Spleen (tissue), 13 donors: Measurements from ENCODE around the gene ABCA5. TPM values are rescaled to one million over a fixed set of nuclear protein-coding genes. Genes with fewer than 3 reads are reported as not detected.

Source experiments
- DNase-seq: peaks from one replicate; pipeline ENCODE4 v3.0.0-alpha.2; 2020
- H3K27ac ChIP-seq, 8 donors: fragments of 200-600 bp; sonication (generic) in 7 of 8; 1 replicate in 4 of 8; 2 replicates in 4 of 8; pipeline versions ENCODE4 v1.5.0 to v1.8.0; 2016 to 2021; ENCODE audit warnings: inconsistent platforms in 4 of 8, mild to moderate bottlenecking in 4 of 8, moderate library complexity in 1 of 8
- H3K27me3 ChIP-seq, 7 donors: fragments of 200-600 bp; sonication (generic) in 6 of 7; replicated peaks in 1 of 7; 1 replicate in 4 of 7; 2 replicates in 3 of 7; pipeline versions ENCODE4 v1.5.0 to v1.8.0; 2016 to 2021; ENCODE audit warnings: inconsistent platforms in 3 of 7, mild to moderate bottlenecking in 1 of 7
- H3K36me3 ChIP-seq, 6 donors: fragments of 200-600 bp; sonication (generic) in 5 of 6; 1 replicate in 4 of 6; 2 replicates in 2 of 6; pipeline versions ENCODE4 v1.5.0 to v1.8.0; 2016 to 2021; ENCODE audit warnings: inconsistent platforms in 2 of 6
- H3K4me1 ChIP-seq, 6 donors: fragments of 200-600 bp; sonication (generic) in 5 of 6; 1 replicate in 3 of 6; 2 replicates in 3 of 6; pipeline versions ENCODE4 v1.5.0 to v1.8.0; 2016 to 2021; ENCODE audit warnings: inconsistent platforms in 3 of 6
- H3K4me3 ChIP-seq, 8 donors: fragments of 200-600 bp; sonication (generic) in 7 of 8; 1 replicate in 4 of 8; 2 replicates in 4 of 8; pipeline versions ENCODE4 v1.5.0 to v1.8.0; 2016 to 2021; ENCODE audit warnings: inconsistent platforms in 4 of 8, mild to moderate bottlenecking in 4 of 8, moderate library complexity in 2 of 8
- H3K9me3 ChIP-seq, 8 donors: fragments of 200-600 bp; sonication (generic) in 7 of 8; 1 replicate in 4 of 8; 2 replicates in 4 of 8; pipeline versions ENCODE4 v1.5.0 to v1.8.0; 2016 to 2021; ENCODE audit warnings: inconsistent platforms in 4 of 8
- CTCF ChIP-seq, 11 experiments: fragments of 200-600 bp in 7 of 11; fragments of 450-650 bp in 4 of 11; sonication (generic) in 4 of 11; IDR thresholded peaks in 8 of 11; conservative IDR thresholded peaks in 3 of 11; 1 replicate in 7 of 11; 2 replicates in 4 of 11; pipeline versions ENCODE4 v1.4.0 to v1.8.0; 2016 to 2021; ENCODE audit warnings: antibody characterized with exemption in 11 of 11, inconsistent platforms in 4 of 11, mild to moderate bottlenecking in 1 of 11
- POLR2A ChIP-seq, 3 donors: fragments of 450-650 bp; IDR thresholded peaks; one replicate each; pipeline ENCODE4 v1.5.1; 2017; ENCODE audit warnings: antibody characterized with exemption in 3 of 3, mild to moderate bottlenecking in 1 of 3
- POLR2AphosphoS5 ChIP-seq, 3 donors: sonication (generic); formaldehyde crosslinking; IDR thresholded peaks; one replicate each; pipeline ENCODE4 v1.5.1; 2017; ENCODE audit warnings: antibody characterized with exemption in 3 of 3
- WGBS, 5 donors: extraction: QIAGEN DNeasy Blood & Tissue Kit in 3 of 5; methylation state at CpG; one replicate each; pipeline versions ENCODE4 v1.1.5 to v1.1.7; 2013 to 2018; 5-methylcytosine and 5-hydroxymethylcytosine counted together
- intact Hi-C: fragments of 100-400 bp; cut with DNase I; formaldehyde crosslinking; loops from one replicate; pipeline ENCODE4 v1.15.0; 2023; ENCODE audit warnings: low total_unique reads
- long read RNA-seq, 2 donors: transcript quantifications; one replicate each; lab custom pipeline, GENCODE V29; 2026
- polyA plus RNA-seq, 3 donors: library from polyadenylated mRNA; stranded (reverse); fragments of 200-250 nt; gene quantifications; one replicate each; pipeline ENCODE4 v1.2.1, GENCODE V29; 2013
- total RNA-seq, 7 donors: library from RNA; depleted of rRNA in 3 of 7; stranded (reverse); fragments of >200 nt in 3 of 7; fragmentation: NEBNext Ultra II Directional in 4 of 7; extraction: Animal tissue kit (Norgen Biotek cat#: 25700) in 4 of 7; gene quantifications; one replicate each; pipeline versions ENCODE4 v1.1.0 to v1.2.1, GENCODE V29; 2016 to 2021
- donor health status: healthy with polysubstance abuse.
- donor health status: DM: no; HTN: no; CAD: no; lungs with moderate emphysema.
- donor health status: DM: no; HTN: no; CAD: no.
- donor health status: Bipolar disorder and iron deficiency.
- donor health status: healthy.
- donor health status: DM: no; HTN: no; CAD: no.
- donor health status: DM: yes; HTN: yes; CAD: no.

ABCA5 gene
- total RNA-seq (10 to 100 TPM; 22.1 to 43.8 (median 26.1) TPM), polyA plus RNA-seq (10 to 100 TPM in 2 of 3 donors, 1 to 10 TPM in 1; 9.5 to 16.3 (median 10.9) TPM)
- long read RNA-seq, donor 1, result 0 reads
- long read RNA-seq, donor 2, result 0 reads

GRCh38 chr17:69327060-69327831 lies at the start of gene ABCA5:
Gene ABCA5 (minus strand): TSS chr17:69327133. CDS start chr17:69314415, 12,718 bp downstream.
- intact Hi-C loops, result no loop called here
- H3K36me3 ChIP-seq, result no peaks in the 10 kb centered on the region
- H3K27ac ChIP-seq, result peak within 1 kb of the TSS; percentile 71 to 89 (median 88)
- peaks cover 0 to 35% (median 16%) of the 10 kb centered on the region in 6 donors for H3K4me1 ChIP-seq
- peaks cover 0 to 4% (median 0%) of the 10 kb centered on the region in 7 donors for H3K27me3 ChIP-seq
- H3K4me3 ChIP-seq, result peak within 1 kb of the TSS; percentile 64 to 87 (median 68)
- peak; percentile 97 for DNase-seq
- WGBS, 5 donors, result 1 to 2% (median 1%) methylated on average over 53 to 74 of the region's 74 CpGs
- no peaks in the 10 kb centered on the region for H3K9me3 ChIP-seq
- peak in 1 of 3 donors; percentile 36 for TF ChIP-seq POLR2A (IDR thresholded peaks at IDR 0.05)
- TF ChIP-seq POLR2AphosphoS5 (IDR thresholded peaks at IDR 0.05), result peak; percentile 92 to 93 (median 93)
- TF ChIP-seq CTCF (IDR thresholded peaks at IDR 0.05 in 8 of 11, conservative IDR thresholded peaks at IDR 0.05 in 3 of 11), result no peak

GRCh38 chr17:69375229-69375628 lies 48.3 kb upstream of the ABCA5 start:
- H3K36me3 ChIP-seq, result no peaks in the 10 kb centered on the region
- no peaks in the 10 kb centered on the region for H3K9me3 ChIP-seq
- TF ChIP-seq CTCF (IDR thresholded peaks at IDR 0.05 in 8 of 11, conservative IDR thresholded peaks at IDR 0.05 in 3 of 11), result no peak
- no peak for TF ChIP-seq POLR2AphosphoS5 (IDR thresholded peaks at IDR 0.05)
- no peak for TF ChIP-seq POLR2A (IDR thresholded peaks at IDR 0.05)
- WGBS, 5 donors, result 9 to 23% (median 11%) methylated on average over 2 of the region's 2 CpGs
- peaks cover 0 to 20% (median 13%) of the 10 kb centered on the region in 6 donors for H3K4me1 ChIP-seq
- H3K4me3 ChIP-seq, result no peak overlapping the region
- DNase-seq, result no peak
- intact Hi-C loops, result no loop called here
- H3K27me3 ChIP-seq, result no peaks in the 10 kb centered on the region
- no peak overlapping the region for H3K27ac ChIP-seq

GRCh38 chr17:69373069-69373468 lies 46.1 kb upstream of the ABCA5 start:
- TF ChIP-seq POLR2AphosphoS5 (IDR thresholded peaks at IDR 0.05), result no peak
- TF ChIP-seq CTCF (IDR thresholded peaks at IDR 0.05 in 8 of 11, conservative IDR thresholded peaks at IDR 0.05 in 3 of 11), result no peak
- TF ChIP-seq POLR2A (IDR thresholded peaks at IDR 0.05), result no peak
- Histone ChIP-seq H3K36me3 (no peaks in the 10 kb centered on the region), H3K9me3 (no peaks in the 10 kb centered on the region), H3K4me1 (peaks cover 0 to 20% (median 13%) of the 10 kb centered on the region in 6 donors), H3K27me3 (no peaks in the 10 kb centered on the region), H3K27ac (no peak overlapping the region), H3K4me3 (no peak overlapping the region)
- 92 to 96% (median 93%) methylated on average over 2 of the region's 2 CpGs for WGBS, 5 donors
- DNase-seq, result no peak
- intact Hi-C loops, result no loop called here

GRCh38 chr17:69367298-69367697 lies 40.4 kb upstream of the ABCA5 start:
- DNase-seq, result no peak
- TF ChIP-seq POLR2A (IDR thresholded peaks at IDR 0.05), result no peak
- WGBS, 5 donors, result 42 to 60% (median 54%) methylated on average over 3 of the region's 3 CpGs
- Histone ChIP-seq H3K36me3 (no peaks in the 10 kb centered on the region), H3K4me1 (peaks cover 0 to 4% (median 0%) of the 10 kb centered on the region in 6 donors), H3K4me3 (no peak overlapping the region), H3K27me3 (no peaks in the 10 kb centered on the region), H3K27ac (no peak overlapping the region), H3K9me3 (no peaks in the 10 kb centered on the region)
- intact Hi-C loops, result no loop called here
